Activated CD8-positive, alpha-beta memory T cell treated with anti-CD3 and anti-CD28 coated beads for 36 hours (primary cell): ENCODE data around the gene CBY1. TPM values are rescaled to one million over a fixed set of nuclear protein-coding genes. Genes with fewer than 3 reads are reported as not detected.

Experiments used
- CTCF ChIA-PET: fragments of 350-600 bp; sonication (Branson Sonifier 250); formaldehyde crosslinking; loops from one replicate; lab custom pipeline; 2021; ENCODE audit warnings: antibody characterized with exemption; lab: Charles Lee
- POLR2A ChIA-PET: fragments of 350-600 bp; sonication (Branson Sonifier 250); formaldehyde crosslinking; loops from one replicate; lab custom pipeline; 2021; ENCODE audit warnings: antibody characterized with exemption; lab: Charles Lee
- total RNA-seq, 2 experiments: library from RNA; stranded (reverse); gene quantifications; one replicate each; pipeline ENCODE4 v1.2.3, GENCODE V29; 2021

CBY1 gene
- total RNA-seq, 2 experiments from 2014 or later: 13.6 to 16.3 TPM

- ChIA-PET CTCF (interaction anchor here (0.9 to 2.0 kb wide), 3 partner anchors 8 to 39 kb away, joined by 3 to 5 read pairs (median 3); no protein-coding TSS in a partner anchor), POLR2A (no interaction called here)
These were observed 53.9 kb downstream of the CBY1 start for GRCh38 chr22:38710351-38710750.

GRCh38 chr22:38710866-38711265 lies 54.4 kb downstream of the CBY1 start:
- ChIA-PET POLR2A (no interaction called here), CTCF (interaction anchor here (0.9 to 2.0 kb wide), 2 partner anchors 14 to 39 kb away, joined by 3 to 5 read pairs; no protein-coding TSS in a partner anchor)

GRCh38 chr22:38712486-38713207 lies 56.2 kb downstream of the CBY1 start:
- ChIA-PET CTCF (interaction anchor here (1.6 kb wide), 1 partner anchor 9 kb away, joined by 4 read pairs; no protein-coding TSS in a partner anchor), POLR2A (no interaction called here)

GRCh38 chr22:38713921-38714320 lies 57.5 kb downstream of the CBY1 start:
- ChIA-PET POLR2A (interaction anchor here (0.7 to 1.1 kb wide), 2 partner anchors 16 to 593 kb away, joined by 7 to 10 read pairs; no protein-coding TSS in a partner anchor), CTCF (interaction anchor here (0.7 kb wide), 1 partner anchor 25 kb away, joined by 3 read pairs; no protein-coding TSS in a partner anchor)

- ChIA-PET POLR2A (interaction anchor here (0.5 to 1.1 kb wide), 2 partner anchors 15 to 287 kb away, joined by 4 to 7 read pairs; no protein-coding TSS in a partner anchor), CTCF (no interaction called here)
These were observed 58.8 kb downstream of the CBY1 start for GRCh38 chr22:38715176-38715764.

- POLR2A ChIA-PET: interaction anchor here (0.5 kb wide), 1 partner anchor 287 kb away, joined by 4 read pairs; no protein-coding TSS in a partner anchor
These were observed 59.4 kb downstream of the CBY1 start for GRCh38 chr22:38715852-38716251.

GRCh38 chr22:38716271-38716670 lies 59.8 kb downstream of the CBY1 start:
- ChIA-PET POLR2A (no interaction called here), CTCF (no interaction called here)

More at GRCh38 chr22:38715852-38716251, 59.4 kb downstream of the CBY1 start:
- CTCF ChIA-PET: no interaction called here

GRCh38 chr22:38716826-38717225 lies 60.4 kb downstream of the CBY1 start:
- POLR2A ChIA-PET: no interaction called here
- CTCF ChIA-PET: no interaction called here

GRCh38 chr22:38717244-38717643 lies 60.8 kb downstream of the CBY1 start:
- POLR2A ChIA-PET: no interaction called here
- CTCF ChIA-PET: no interaction called here

GRCh38 chr22:38718414-38718813 lies 62.0 kb downstream of the CBY1 start:
- ChIA-PET POLR2A (no interaction called here), CTCF (interaction anchor here (1.0 kb wide), 1 partner anchor 8 kb away, joined by 3 read pairs; no protein-coding TSS in a partner anchor)

GRCh38 chr22:38719196-38719595 lies 62.8 kb downstream of the CBY1 start:
- ChIA-PET POLR2A (no interaction called here), CTCF (interaction anchor here (1.0 kb wide), 1 partner anchor 37 kb away, joined by 5 read pairs; the partner anchor contains the start of gene TOMM22)

- ChIA-PET CTCF (interaction anchor here (1.0 kb wide), 1 partner anchor 38 kb away, joined by 5 read pairs; the partner anchor contains the start of gene TOMM22), POLR2A (no interaction called here)
These were observed 63.9 kb downstream of the CBY1 start for GRCh38 chr22:38720350-38720749.

GRCh38 chr22:38721551-38721950 lies 65.1 kb downstream of the CBY1 start:
- ChIA-PET POLR2A (interaction anchor here (1.0 kb wide), 1 partner anchor 16 kb away, joined by 3 read pairs; the partner anchor contains the start of gene GTPBP1), CTCF (interaction anchor here (0.8 to 1.0 kb wide), 2 partner anchors 9 to 45 kb away, joined by 3 to 4 read pairs; no protein-coding TSS in a partner anchor)

Other genes with a start within 250 kb of the CBY1 start
- gene KCNJ4, start 201.4 kb upstream of the CBY1 start, total RNA-seq: not detected
- gene KDELR3, start 188.5 kb upstream of the CBY1 start, total RNA-seq: under 1 TPM; 0.38 to 0.55 TPM
- gene DDX17, start 150.3 kb upstream of the CBY1 start, total RNA-seq: 100 to 1,000 TPM; 320 to 341 TPM
- 10 to 100 TPM; 14.4 to 14.7 TPM for gene DMC1, start 86.5 kb upstream of the CBY1 start, total RNA-seq
- under 1 TPM; 0.40 TPM for gene FAM227A, start 246 bp upstream of the CBY1 start, total RNA-seq
- 100 to 1,000 TPM; 192 to 195 TPM for gene TOMM22, start 25.3 kb downstream of the CBY1 start, total RNA-seq
- gene JOSD1, start 44.3 kb downstream of the CBY1 start, total RNA-seq: 10 to 100 TPM; 90.6 to 95.1 TPM
- gene GTPBP1, start 49.3 kb downstream of the CBY1 start, total RNA-seq: 10 to 100 TPM; 66.6 to 67.4 TPM
- gene SUN2, start 99.4 kb downstream of the CBY1 start, total RNA-seq: 10 to 100 TPM; 96.4 to 96.9 TPM
- 1 to 10 TPM; 8.9 to 9.5 TPM for gene DNAL4, start 137.5 kb downstream of the CBY1 start, total RNA-seq
- 1 to 10 TPM; 3.3 to 3.6 TPM for gene NPTXR, start 187.4 kb downstream of the CBY1 start, total RNA-seq
- gene CBX6, start 215.6 kb downstream of the CBY1 start, total RNA-seq: 100 to 1,000 TPM; 162 to 166 TPM